ENCODE measurements around the gene SPTLC3.

Gene SPTLC3

DNA sequence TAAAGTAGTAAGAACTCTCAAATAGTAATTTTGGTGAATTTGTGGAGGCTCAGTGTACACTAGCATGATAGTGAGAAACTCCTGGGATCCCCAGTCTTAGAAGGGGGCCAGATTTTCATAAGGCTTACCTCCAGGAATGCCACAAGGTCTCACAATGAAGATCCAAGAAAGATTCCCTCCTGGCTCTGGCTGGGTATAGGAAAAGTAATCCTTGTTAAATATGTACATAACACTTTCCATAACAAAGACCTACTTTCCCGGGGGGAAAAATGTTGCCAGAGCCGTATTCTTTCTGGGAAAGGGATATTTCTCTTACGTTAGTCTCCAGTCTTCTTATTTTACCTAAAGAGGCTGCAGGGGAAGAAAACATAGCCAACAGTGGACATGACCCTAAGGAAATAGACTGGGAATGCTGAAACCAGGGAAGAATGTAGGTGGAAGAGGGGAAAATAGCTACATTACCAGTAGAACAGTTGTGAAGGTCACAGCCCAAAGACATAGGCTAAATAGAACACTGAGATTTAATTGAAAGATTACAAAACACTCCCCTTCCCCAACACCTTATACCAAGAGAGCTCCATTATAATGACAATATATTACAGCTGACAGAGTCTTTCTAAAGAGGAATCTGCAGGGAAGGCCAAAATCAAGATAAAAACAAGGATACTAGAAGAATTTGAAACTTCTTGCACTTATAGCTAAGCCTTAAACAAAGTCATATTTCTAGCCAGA is 177.4 kb downstream of the SPTLC3 start:
- DNase-seq (ENCODE audit: low spot score): no peak

DNA sequence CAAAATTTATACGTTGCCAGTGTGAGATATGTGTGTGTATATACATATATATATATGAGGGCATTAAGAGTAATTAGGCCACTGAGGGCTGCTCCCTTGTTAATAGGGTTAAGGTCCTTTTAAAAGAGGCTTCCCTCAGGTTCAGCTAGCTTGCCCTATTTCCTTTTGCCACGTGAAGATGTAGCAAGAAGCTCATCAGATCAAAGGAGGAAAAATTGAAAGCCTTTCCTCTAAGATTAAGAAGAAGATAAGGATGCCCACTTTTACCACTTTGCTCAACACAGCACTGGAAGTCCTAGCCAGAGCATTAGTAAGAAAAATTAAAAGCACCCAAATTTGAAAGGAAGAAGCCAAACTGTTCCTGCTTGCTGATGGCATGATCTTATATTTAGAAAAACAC is 179.1 kb downstream of the SPTLC3 start:
- no peak for DNase-seq (ENCODE audit: low spot score)

DNA sequence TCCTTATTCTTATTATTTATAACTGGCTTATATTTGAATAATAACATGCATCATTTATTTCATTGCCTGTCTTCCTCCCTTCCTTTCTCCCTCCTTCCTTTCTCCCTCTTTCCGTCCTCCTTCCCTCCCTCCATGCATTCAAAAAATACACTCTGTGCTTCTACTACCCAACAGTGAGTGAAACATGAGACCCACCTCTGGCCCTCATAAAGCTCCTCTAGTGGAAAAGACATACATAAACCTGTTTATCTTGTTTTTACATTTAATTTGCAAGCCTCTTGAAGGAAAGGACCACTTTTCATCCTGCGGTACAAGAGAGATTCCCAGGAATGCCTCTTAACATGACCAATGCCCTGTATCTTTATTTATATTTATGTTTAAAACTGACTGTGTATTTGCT is 190.5 kb downstream of the SPTLC3 start:
- no peak for DNase-seq (ENCODE audit: low spot score)

DNA sequence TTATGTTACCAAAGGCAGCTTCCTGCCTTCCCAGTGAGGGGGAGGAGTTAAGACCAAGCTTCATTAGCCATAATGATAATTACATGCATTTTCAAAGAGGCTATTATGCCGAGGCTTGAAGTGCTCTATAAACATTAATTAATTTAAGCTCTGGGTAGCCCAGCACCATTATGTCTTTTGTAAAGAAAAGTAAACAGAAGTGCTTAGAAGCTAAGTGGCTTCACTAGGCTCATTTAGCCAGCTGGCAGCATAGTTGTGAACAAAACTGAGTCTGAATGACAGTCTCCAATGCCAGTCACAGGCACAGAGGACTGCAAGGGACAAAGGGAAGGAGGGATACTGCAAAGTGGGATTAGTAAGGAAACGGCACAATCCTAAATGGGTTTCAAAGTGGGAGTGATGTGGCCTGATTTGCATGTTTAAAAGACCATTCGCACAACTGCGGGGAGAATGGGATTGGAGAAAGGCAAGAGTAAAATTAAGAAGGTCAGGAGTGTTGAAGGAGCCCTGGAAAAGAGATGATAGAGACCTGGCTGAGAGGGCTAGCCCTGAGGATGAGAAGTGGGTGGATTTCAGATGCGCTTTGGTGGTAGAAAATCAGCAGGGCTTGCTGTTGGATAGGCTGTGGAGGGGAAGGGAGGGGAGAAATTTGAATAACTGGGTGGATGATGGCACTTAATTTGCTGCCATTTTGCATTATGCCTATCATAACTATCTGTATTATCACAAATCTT is 192.2 kb downstream of the SPTLC3 start:
- no peak for DNase-seq (ENCODE audit: low spot score)

- DNase-seq (ENCODE audit: low spot score): no peak
These were observed 193.8 kb downstream of the SPTLC3 start for GRCh38 chr20:13202565-13202964.

GRCh38 chr20:13205425-13205824 is 196.7 kb downstream of the SPTLC3 start:
- DNase-seq (ENCODE audit: low spot score): no peak

- DNase-seq (ENCODE audit: low spot score): no peak
These were observed 197.2 kb downstream of the SPTLC3 start for GRCh38 chr20:13205848-13206434.

DNA sequence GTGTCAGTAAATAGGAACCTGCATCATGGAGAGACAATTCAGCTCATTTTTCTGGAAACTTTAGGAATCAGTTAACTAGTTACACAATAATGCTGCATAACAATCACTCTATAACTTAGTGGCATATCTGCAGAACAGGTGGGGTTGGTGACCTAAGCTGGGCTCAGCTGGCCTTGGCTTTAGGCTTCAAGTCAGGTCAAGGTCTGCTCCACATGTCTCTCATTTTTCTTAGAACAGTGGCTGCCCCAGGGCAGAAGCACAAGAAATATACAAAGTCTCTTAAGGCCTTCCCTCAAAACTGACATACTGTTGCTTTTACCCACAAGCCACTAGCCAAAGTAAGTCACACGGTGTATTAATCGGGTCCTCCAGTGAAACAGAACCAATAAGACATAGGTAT is 198.2 kb downstream of the SPTLC3 start:
- no peak for DNase-seq (ENCODE audit: low spot score)

DNA sequence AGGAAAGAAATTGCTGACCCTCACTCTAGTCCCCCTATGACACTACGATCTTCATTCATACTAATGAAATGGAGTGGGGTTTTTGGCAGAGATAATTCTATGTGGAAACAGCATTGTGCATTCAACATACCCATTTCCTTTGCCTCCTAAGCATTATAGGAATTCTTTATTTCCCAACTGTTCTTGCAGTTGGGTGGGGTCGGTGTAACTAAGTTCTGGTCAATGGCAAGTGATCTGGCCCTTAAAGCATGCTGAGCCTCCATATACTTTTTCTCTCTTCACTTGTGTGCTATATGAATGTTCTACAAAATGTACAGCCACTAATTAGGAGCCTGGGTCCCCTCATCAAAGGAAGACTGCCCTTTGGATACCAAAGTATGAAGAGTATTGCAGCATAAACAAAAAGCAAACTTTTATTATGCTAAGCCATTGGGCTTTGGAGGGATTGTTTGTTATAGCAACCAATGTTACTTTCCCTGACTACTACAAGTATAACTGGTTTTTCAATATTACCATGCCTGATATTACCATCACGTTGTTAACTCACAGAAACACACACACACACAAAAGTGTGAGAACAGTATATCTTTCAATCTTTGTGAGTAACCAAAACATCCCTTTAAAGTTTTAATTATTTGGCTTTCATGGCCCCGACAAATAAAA is 203.3 kb downstream of the SPTLC3 start:
- DNase-seq (ENCODE audit: low spot score): no peak

DNA sequence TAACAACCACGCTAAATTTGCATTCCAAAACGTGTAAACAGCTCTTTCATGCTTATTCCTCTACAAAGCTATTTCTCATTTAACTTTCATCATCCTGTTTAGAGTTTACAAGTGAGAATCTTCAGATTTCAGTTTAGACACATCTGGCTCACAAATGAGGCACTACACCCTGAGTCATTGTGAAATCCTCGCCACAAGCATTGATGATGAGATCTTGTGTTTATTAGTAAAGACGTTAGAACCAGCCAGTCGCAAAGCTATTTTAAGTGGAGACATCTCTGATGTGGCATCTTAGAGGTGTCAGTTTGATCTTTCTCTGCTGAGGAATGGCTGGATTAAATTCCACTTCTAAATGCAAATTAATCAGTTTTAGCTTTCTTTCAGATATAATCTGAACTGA is 204.0 kb downstream of the SPTLC3 start:
- no peak for DNase-seq (ENCODE audit: low spot score)

DNA sequence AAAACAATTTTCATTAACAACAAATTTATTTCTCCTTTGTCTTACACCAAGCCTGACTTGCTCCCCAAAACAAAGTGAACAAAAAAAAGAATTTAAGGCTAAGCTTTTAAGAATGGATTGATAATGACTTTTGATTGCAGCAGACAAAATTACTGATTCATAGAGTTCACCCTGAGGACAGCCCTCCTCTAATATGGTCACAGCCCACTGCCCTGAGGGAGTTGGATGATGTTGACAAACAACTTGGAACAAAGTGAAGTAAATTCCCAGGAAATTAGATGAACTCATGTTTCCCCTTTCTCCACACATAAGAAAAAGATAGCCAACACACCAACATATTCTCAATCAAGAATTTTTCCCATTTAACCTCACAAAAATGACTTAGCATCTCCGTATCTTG is 204.6 kb downstream of the SPTLC3 start:
- no peak for DNase-seq (ENCODE audit: low spot score)

DNA sequence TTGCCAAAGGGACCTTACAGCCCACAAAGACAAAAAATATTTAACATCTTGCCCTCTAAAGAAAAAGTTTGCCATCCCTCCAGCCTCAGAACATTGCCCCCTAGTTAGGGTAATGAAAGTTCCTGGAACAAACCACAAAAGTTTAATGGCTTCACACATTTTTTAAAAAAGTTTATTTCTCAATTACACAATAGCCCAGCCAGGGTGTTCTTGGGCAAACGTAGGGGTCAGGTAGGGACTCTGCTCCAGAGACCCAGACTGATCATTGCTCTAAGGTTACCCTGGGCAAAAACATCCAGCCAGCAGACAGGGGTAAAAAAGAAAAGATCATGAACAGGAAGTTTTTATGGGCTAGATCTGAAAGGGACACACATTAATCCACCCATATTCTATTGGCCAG is 207.8 kb downstream of the SPTLC3 start:
- DNase-seq (ENCODE audit: low spot score): no peak

Measured in Ammon's horn (tissue), 1 donor.